Transverse colon (tissue), 4 donors: ENCODE data around the gene PMIS2.

ENCODE experiments used
- EP300 ChIP-seq: sonication (generic); formaldehyde crosslinking; IDR thresholded peaks from one replicate; pipeline ENCODE4 v1.6.1; 2017; ENCODE audit warnings: antibody characterized with exemption, low read depth
- POLR2A ChIP-seq: fragments of 450-650 bp; IDR thresholded peaks from one replicate; pipeline ENCODE4 v1.6.1; 2016; ENCODE audit warnings: antibody characterized with exemption, mild to moderate bottlenecking, moderate library complexity
- POLR2AphosphoS5 ChIP-seq, 3 donors: sonication (generic); formaldehyde crosslinking; IDR thresholded peaks; one replicate each; pipeline ENCODE4 v1.6.1; 2016; ENCODE audit warnings: antibody characterized with exemption in 3 of 3
- TF ChIP-seq, protein P1 (sequence below), 5 experiments: fragments of 200-600 bp in 3 of 5; fragments of 450-650 bp in 2 of 5; sonication (generic) in 3 of 5; IDR thresholded peaks; 1 replicate in 2 of 5; 2 replicates in 3 of 5; pipeline ENCODE4 v1.5.1; 2016 to 2017; ENCODE audit warnings: antibody characterized with exemption in 5 of 5, inconsistent platforms in 3 of 5, mild to moderate bottlenecking in 2 of 5, moderate library complexity in 1 of 5

DNA sequence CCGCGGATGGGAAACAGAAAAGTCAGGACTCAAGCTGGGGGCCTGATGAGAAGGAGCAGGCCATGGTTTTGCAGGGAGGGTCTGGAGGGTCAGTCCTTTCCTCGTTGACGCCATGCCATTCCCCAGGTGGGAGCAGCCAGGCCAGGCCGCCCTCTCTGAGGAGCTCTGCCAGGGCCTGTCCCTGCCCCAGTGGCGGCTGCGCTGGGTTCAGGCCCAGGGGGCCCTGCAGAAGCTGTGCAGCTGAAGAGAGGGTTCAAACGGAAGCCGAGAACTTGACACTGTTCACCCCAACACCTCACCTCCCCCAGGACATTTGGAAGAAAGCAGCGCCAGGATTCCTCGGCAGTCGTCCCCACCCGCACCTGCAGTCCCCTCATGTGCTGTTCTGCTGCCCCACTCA is 36.8 kb downstream of the PMIS2 start:
- TF ChIP-seq, protein P1, sequence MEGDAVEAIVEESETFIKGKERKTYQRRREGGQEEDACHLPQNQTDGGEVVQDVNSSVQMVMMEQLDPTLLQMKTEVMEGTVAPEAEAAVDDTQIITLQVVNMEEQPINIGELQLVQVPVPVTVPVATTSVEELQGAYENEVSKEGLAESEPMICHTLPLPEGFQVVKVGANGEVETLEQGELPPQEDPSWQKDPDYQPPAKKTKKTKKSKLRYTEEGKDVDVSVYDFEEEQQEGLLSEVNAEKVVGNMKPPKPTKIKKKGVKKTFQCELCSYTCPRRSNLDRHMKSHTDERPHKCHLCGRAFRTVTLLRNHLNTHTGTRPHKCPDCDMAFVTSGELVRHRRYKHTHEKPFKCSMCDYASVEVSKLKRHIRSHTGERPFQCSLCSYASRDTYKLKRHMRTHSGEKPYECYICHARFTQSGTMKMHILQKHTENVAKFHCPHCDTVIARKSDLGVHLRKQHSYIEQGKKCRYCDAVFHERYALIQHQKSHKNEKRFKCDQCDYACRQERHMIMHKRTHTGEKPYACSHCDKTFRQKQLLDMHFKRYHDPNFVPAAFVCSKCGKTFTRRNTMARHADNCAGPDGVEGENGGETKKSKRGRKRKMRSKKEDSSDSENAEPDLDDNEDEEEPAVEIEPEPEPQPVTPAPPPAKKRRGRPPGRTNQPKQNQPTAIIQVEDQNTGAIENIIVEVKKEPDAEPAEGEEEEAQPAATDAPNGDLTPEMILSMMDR (IDR thresholded peaks at IDR 0.05): no peak
- TF ChIP-seq POLR2AphosphoS5 (IDR thresholded peaks at IDR 0.05) (no peak), EP300 (no peak), POLR2A (no peak)
